ENCODE measurements around the gene XXYLT1.
"Not testable (repeated sequence)": the region's sequence is repeated elsewhere in the genome, so short reads cannot be mapped to it uniquely, and the experiment has no call there.

Gene XXYLT1

GRCh38 chr3:195112361-195112791, 158.6 kb downstream of the XXYLT1 start:
- DNase-seq (ENCODE audit: low read depth in 3 of 3), result no peak

DNA sequence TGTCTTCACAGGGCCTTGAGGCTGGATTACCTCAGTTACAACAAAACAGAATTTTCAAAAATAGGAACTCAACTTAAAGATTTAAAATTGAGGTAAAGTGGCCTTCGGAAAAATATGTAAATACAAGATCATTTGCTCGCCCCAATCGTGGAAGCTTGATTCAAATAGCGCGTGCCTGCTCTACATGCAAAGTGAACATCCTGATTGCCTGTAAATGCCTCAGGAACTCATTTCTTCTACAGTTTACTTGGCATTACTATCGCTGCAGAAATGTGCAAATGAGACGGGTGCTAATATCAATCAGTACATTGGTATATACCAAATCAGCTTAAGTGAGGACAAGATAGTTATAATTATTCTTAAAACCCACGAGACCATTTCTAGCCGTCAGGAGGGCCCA, 159.2 kb downstream of the XXYLT1 start:
- DNase-seq (ENCODE audit: low read depth in 3 of 3), result no peak

- no peak for DNase-seq (ENCODE audit: low read depth in 3 of 3)
Measured at GRCh38 chr3:195111319-195111705, 159.6 kb downstream of the XXYLT1 start.

DNA sequence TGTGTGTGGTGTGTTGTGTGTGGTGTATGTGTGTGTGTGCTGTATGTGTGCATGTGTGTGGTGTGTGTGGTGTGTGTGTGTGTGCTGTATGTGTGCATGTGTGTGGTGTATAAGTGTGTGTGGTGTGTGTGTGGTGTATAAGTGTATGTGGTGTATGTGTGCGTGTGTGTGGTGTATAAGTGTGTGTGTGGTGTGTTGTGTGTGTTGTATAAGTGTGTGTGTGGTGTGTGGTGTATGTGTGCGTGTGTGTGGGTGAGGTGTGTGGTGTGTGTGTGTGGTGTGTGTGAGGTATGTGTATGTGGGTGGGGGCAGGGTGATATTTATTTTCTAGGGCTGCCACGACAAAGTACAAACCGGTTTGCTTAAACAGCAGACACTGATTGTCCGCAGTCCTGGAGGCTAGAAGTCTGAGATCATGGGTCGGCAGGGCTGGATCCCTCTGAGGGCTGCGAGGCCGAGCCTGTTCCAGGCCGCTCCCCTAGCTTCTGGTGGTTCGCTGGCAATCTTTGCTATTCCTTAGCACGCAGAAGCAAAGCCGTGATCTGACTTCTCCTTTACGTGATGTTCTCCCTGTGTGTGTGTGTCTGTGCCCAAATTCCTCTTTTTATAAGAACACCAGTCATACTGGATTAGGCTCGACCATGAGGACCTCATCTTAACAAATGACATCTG, 160.2 kb downstream of the XXYLT1 start:
- DNase-seq (ENCODE audit: low read depth in 3 of 3), result no peak

DNA sequence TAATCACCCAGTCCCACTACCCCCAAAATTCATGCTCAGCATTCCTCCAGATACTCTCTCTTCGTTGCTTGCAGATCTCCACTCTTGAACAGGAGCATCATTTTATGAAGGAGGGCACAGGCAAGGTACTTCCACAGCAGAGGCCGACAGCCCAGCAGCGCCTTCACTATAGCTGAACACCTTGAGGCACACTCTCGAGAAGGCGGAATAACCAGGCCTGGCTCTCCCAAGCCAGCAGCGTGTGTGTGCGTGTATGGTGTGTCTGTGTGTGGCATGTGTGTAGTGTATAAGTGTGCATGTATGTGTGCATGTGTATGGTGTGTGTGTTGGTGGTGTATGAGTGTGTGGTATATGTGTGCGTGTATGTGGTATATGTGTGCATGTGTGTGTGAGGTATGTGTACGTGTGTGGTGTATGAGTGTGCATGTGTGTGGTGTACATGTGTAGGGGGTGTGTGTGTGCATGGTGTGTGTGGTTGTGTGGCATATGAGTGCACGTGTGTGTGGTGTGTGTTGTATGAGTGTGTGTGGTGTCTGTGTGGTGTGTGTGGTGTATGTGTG, 161.8 kb downstream of the XXYLT1 start:
- no peak for DNase-seq (ENCODE audit: low read depth in 3 of 3)

- no peak for DNase-seq (ENCODE audit: low read depth in 3 of 3)
Measured at GRCh38 chr3:195107593-195107992, 163.4 kb downstream of the XXYLT1 start.

- DNase-seq (ENCODE audit: low read depth in 3 of 3), result not testable (repeated sequence)
Measured at GRCh38 chr3:195107031-195107430, 163.9 kb downstream of the XXYLT1 start.

DNA sequence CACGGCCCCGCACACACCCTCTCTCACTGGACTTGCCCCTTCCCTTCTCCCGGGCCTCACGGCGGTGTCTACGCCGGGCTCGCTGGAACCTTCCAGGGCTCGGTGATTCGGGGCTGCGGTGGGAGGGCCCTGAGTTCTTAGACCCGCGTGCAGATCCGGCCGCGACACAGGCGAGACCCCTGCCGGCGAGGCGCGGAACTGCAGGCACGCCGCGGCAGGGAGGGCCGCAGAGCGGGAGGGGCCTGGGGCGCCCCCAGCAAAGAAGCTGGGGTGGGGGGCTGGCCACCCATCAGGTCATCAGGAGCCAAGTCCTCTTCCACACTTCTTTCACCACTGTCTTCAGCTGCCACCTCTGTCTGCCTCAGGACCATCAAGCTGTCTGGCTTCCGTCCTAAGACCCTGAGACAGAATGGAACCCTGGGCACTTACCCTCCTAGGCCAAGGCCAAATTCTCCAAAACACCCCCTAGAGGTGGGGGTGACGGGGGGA, 164.5 kb downstream of the XXYLT1 start:
- peak; percentile 41 to 59 (median 41) for DNase-seq (ENCODE audit: low read depth in 3 of 3)

GRCh38 chr3:195105841-195106417, 165.0 kb downstream of the XXYLT1 start:
- DNase-seq (ENCODE audit: low read depth in 3 of 3), result no peak

- DNase-seq (ENCODE audit: low read depth in 3 of 3), result no peak
Measured at GRCh38 chr3:195105389-195105788, 165.6 kb downstream of the XXYLT1 start.

GRCh38 chr3:195104340-195104739, 166.6 kb downstream of the XXYLT1 start:
- DNase-seq (ENCODE audit: low read depth in 3 of 3), result no peak

- no peak for DNase-seq (ENCODE audit: low read depth in 3 of 3)
Measured at GRCh38 chr3:195103623-195104022, 167.3 kb downstream of the XXYLT1 start.

DNA sequence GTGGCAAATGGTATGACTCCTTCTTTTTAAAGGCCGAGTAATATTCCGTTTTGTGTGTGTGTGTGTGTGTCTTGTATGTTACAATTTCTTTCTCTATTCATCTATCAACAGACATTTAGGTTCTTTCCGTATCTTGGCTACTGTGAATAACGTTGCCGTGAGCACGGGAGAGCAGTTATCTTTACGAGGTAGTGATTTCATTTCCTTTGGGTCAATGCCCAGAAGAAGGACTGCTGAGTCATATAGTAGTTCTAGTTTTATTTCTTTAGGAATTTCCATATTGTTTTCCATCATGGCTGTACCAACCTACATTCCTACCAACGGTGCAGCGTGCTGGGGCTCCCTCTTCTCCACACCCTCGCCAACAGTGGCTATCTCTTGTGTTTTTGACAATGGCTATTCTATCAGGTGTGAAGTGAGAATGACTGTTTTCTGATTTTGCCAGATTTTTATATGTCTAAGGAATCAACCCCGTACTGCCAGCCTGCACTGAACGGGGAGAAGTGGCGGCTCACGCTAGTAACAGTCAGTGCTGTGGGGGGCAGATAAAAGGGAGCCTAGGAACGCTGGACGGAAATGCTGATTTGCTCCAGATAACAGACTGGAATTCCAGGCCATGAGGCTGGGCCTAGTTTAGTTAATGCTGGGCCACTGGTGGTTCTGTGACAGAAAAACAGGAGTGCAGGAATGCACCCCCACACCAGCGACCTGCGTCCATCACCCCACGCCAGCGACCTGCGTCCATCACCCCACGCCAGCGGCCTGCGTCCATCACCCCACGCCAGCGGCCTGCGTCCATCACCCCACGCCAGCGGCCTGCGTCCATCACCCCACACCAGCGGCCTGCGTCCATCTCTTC, 168.1 kb downstream of the XXYLT1 start:
- DNase-seq (ENCODE audit: low read depth in 3 of 3), result no peak

GRCh38 chr3:195101927-195102608, 168.9 kb downstream of the XXYLT1 start:
- DNase-seq (ENCODE audit: low read depth in 3 of 3), result no peak

DNA sequence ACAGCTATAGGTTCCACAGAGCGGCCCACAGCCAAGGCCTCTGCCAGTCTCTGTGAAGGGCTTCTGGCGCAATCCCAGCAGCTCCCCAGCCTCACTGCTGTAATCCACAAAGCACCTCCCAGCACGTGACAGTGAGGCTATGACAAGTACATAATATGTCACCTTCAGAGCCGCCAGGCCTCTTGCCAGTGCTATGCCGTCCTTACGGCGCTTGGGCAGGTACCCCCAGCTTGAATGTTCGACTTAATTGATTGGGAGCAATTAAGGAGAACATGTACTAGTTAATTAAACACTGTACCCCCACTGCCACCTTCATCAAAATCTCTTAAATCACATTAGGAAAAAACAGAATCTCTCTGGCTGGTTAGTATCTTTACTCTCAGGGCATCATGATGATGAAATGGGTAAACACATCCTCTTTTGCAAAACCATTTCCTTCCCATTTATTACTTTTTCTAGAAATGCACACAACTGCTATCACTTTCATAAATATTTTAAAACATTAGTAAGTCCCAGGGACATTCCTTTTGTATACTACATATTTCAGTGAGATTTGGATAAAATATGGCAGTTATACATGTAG, 169.9 kb downstream of the XXYLT1 start:
- no peak for DNase-seq (ENCODE audit: low read depth in 3 of 3)

- DNase-seq (ENCODE audit: low read depth in 3 of 3), result no peak
Measured at GRCh38 chr3:195099951-195100785, 170.8 kb downstream of the XXYLT1 start.

- no peak for DNase-seq (ENCODE audit: low read depth in 3 of 3)
Measured at GRCh38 chr3:195098741-195099525, 172.0 kb downstream of the XXYLT1 start.

DNA sequence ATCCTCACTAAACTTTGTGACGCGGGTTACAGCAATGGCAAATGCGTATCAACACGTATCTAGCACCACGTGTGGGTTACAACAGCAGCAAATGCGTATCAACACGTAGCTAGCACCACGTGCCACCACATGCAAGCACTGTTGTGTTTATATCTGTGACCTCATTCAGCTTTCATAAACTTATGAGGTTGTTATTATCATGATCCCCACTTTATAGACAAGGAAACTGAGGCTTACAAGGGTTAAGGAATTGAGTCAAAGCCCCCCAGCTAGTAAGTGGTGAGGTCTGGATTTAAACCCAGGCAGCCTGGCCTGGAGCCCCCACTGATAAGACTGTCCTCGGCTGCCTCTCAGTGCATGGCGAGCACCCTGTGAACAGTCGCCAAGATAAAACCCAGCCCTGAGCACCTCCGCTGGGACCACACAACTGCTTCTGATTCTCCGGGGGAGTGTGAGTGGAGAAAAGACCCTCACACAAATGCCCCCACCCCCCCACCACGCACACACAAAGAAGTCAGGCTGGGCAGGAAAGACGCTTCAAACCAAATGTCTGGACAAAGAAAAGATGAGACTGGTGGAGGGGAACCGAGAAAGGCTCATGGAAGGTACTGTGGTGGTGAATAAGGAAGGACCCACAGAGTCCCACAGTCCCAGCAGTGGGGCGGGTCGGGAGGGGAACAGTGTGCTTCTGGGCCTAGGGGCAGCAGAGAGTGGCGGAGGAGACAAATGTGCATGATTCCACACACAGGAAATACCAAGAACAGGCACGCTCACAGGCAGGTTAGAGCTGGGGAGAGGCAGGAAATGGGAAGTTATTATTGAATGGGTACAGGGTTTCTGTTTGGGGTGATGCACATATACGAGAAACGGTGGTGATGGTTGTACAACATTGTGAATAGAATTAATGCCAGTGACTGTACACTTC, 173.4 kb downstream of the XXYLT1 start:
- no peak for DNase-seq (ENCODE audit: low read depth in 3 of 3)

Data from stimulated activated CD4-positive, alpha-beta T cell treated with anti-CD3 and anti-CD28 coated beads, TNF-alpha, amount 100 ng/mL, for 24 hours (primary cell).